Fibroblast of mammary gland (primary cell): ENCODE data around the gene ADSS2.

Experiments used
- DNase-seq: peaks from one replicate; pipeline ENCODE4 v3.0.0-alpha.2; 2010; ENCODE audit warnings: low read depth
- H3K4me3 ChIP-seq: 2 replicates; pipeline ENCODE4 v1.5.1; 2011; ENCODE audit warnings: low read depth, mild to moderate bottlenecking, low read length, moderate library complexity; ENCODE audit not compliant: control insufficient read depth
- TF ChIP-seq, protein P1 (sequence below): conservative IDR thresholded peaks from 2 replicates; pipeline ENCODE4 v1.5.1; 2011; ENCODE audit warnings: low read depth, low read length, inconsistent platforms; ENCODE audit not compliant: control insufficient read depth, insufficient read depth

The ADSS2 gene

DNA sequence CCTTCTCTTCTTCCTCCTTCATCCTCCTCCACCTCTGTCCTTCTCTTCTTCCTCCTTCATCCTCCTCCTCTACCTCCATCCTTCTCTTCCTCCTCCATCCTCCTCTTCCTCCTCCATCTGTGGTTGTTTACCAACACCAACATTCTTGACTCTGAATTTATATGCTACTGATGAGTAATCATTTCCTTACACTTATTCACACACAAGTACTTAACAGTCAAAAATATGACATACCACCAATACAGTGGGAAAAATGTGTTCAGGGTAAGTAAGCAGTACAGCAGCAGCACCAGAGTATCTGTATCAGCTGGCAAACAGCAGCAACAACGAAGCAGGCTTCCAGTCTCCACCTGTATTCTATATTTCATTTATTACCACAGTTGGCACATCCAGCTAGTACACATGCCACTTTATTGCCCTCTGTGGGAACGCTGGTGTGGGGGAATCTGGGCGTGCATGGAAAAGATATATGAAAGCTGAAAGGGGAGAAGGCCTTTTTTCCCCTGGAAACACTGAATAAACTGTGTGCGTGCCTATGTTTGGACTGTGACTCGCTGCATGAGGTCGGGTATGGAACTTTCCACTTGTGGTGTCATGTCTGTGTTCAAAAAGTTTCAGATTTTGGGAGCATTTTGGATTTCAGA lies 16.0 kb downstream of the ADSS2 start:
- no peak overlapping the region for H3K4me3 ChIP-seq
- TF ChIP-seq, protein P1, sequence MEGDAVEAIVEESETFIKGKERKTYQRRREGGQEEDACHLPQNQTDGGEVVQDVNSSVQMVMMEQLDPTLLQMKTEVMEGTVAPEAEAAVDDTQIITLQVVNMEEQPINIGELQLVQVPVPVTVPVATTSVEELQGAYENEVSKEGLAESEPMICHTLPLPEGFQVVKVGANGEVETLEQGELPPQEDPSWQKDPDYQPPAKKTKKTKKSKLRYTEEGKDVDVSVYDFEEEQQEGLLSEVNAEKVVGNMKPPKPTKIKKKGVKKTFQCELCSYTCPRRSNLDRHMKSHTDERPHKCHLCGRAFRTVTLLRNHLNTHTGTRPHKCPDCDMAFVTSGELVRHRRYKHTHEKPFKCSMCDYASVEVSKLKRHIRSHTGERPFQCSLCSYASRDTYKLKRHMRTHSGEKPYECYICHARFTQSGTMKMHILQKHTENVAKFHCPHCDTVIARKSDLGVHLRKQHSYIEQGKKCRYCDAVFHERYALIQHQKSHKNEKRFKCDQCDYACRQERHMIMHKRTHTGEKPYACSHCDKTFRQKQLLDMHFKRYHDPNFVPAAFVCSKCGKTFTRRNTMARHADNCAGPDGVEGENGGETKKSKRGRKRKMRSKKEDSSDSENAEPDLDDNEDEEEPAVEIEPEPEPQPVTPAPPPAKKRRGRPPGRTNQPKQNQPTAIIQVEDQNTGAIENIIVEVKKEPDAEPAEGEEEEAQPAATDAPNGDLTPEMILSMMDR = no peak
- peak; percentile 60 for DNase-seq

DNA sequence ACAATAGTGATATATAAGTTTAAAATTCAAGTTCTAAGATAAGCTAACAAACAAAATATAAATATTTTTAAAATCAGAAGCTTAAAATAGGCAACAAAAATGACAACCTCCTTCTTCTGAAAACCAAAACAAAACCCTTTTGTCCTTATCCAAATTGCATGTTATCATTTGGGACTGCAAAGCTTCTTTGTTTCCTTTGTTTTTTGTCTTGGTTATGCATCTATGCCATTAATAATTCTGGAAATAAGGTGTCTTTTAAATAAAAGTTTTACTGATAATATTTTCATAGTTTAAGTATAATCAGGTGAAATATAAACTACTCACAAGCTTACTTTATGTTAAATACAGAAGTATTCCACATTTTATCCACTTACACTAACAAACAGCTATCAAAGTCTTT lies 20.5 kb downstream of the ADSS2 start:
- DNase-seq = no peak
- TF ChIP-seq, protein P1 = no peak

DNA sequence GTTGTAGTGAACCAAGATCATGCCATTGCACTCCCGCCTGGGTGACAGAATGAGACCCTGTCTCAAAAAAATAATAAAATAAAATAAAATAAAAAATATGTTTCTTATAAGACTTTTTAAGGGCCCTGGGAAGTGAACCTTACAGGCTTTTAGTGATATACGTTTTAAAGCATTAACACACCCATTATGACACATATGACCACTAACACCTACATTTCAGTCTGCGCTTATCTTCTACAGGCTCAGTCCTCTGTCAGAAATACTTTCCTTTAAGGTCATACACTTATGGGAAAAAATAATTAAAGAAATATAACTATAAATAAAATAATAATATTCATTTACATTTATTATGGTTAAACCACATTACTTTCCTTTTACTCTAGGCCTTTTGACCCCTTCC lies 21.9 kb downstream of the ADSS2 start:
- H3K4me3 ChIP-seq = no peak overlapping the region
- no peak for DNase-seq
- TF ChIP-seq, protein P1 = no peak

More for the DNA sequence above, 20.5 kb downstream of the ADSS2 start:
- no peak overlapping the region for H3K4me3 ChIP-seq

DNA sequence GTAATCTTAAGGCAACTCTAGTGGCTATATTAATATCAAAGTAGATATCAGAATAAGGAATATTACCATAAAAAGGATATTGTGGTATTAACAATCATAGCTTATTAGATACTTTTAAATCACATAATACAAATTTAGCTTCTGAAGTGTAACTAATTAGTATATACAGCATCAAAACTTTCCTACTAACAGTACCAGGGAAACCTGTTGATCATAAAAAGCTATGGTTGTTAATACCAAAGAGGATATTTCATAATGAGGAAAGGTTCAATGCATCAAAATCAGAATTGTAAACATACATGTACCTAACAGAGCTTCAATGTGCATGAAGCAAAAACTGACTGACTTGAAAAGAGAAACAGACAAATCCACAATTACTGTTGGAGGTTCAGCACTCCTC lies 24.1 kb downstream of the ADSS2 start:
- TF ChIP-seq, protein P1 = no peak
- no peak for DNase-seq
- no peak overlapping the region for H3K4me3 ChIP-seq

DNA sequence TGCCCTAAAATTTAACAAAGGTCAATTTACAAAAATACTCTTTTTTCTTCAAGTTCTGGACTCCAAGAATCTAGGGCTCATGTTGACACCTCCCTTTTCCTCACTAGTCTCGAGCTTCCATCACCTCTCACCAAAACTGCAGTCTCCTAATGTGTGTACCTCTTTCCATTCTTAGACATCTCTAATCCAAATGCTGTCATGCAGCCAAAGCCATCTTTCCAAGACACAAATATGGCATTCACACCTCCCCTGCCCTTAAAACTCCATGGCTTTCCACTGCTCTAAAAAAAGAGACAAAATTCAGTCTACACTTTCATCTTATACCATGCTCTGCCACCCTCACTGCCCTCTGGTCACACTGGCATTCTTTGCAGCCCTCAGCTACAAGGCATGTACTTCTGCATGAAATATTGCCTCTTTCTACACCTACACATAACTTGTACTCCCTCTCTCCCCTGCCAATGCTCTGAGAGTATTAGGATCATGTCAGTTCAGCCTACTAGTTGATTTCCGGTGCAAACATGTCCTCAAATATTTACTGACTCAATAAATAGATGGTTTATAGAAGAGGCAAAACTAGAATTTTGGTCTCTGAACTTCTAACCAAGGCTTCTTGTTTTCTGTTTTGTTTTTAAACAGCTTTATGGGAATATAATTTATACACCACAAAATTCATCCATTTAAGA lies 26.9 kb downstream of the ADSS2 start:
- H3K4me3 ChIP-seq = no peak overlapping the region
- TF ChIP-seq, protein P1 = no peak
- DNase-seq = no peak

DNA sequence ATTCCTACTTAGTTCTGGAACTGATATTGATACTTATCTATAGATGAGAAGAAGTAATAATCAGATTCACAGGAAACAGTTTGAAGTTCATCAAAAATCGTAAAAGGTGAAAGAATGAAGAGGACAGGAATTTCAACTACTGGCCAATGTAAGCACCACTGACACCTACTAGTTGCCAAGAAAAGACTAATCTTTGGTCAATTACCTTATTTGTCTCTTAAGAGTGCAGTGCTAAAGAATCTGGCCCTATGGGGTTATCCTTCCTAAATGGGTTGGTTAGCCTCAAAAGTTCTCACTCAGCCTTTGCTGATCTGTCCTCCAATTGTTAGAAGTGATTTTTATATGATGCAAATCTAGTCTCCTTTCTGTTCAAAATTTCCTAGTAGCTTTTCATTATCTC lies 29.5 kb downstream of the ADSS2 start:
- no peak overlapping the region for H3K4me3 ChIP-seq
- no peak for DNase-seq
- TF ChIP-seq, protein P1 = no peak
